Measurements from ENCODE around the gene CEP83. TPM values are rescaled to one million over a fixed set of nuclear protein-coding genes. Genes with fewer than 3 reads are reported as not detected.
"Not testable (repeated sequence)": the region's sequence is repeated elsewhere in the genome, so short reads cannot be mapped to it uniquely, and the experiment has no call there.

The CEP83 gene
- total and polyA plus RNA-seq, 8 donors, result 11.9 to 46.1 (median 38.8) TPM

GRCh38 chr12:94404854-94405253 lies 54.8 kb downstream of the CEP83 start:
- H3K4me3 ChIP-seq, result no peak overlapping the region
- H3K27me3 ChIP-seq, result no peaks in the 10 kb centered on the region
- no peak for ATAC-seq
- peaks cover 0 to 15% of the 10 kb centered on the region in 2 donors for H3K36me3 ChIP-seq
- peak overlapping the region in 1 of 2 donors; percentile 50 for H3K27ac ChIP-seq
- TF ChIP-seq, protein P1, sequence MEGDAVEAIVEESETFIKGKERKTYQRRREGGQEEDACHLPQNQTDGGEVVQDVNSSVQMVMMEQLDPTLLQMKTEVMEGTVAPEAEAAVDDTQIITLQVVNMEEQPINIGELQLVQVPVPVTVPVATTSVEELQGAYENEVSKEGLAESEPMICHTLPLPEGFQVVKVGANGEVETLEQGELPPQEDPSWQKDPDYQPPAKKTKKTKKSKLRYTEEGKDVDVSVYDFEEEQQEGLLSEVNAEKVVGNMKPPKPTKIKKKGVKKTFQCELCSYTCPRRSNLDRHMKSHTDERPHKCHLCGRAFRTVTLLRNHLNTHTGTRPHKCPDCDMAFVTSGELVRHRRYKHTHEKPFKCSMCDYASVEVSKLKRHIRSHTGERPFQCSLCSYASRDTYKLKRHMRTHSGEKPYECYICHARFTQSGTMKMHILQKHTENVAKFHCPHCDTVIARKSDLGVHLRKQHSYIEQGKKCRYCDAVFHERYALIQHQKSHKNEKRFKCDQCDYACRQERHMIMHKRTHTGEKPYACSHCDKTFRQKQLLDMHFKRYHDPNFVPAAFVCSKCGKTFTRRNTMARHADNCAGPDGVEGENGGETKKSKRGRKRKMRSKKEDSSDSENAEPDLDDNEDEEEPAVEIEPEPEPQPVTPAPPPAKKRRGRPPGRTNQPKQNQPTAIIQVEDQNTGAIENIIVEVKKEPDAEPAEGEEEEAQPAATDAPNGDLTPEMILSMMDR (IDR thresholded peaks at IDR 0.05), result no peak
- peaks cover 0 to 3% of the 10 kb centered on the region in 2 donors for H3K9me3 ChIP-seq
- intact Hi-C loops (cut with DNase I), result no loop called here
- DNase-seq, result no peak
- H3K4me1 ChIP-seq, result no peaks in the 10 kb centered on the region

GRCh38 chr12:94401326-94401725 lies 58.3 kb downstream of the CEP83 start:
- H3K9me3 ChIP-seq, result peaks cover 0 to 22% of the 10 kb centered on the region in 2 donors
- TF ChIP-seq, protein P1 (IDR thresholded peaks at IDR 0.05), result no peak
- H3K36me3 ChIP-seq, result peaks cover 0 to 38% of the 10 kb centered on the region in 2 donors
- H3K27me3 ChIP-seq, result no peaks in the 10 kb centered on the region
- intact Hi-C loops (cut with DNase I), result no loop called here
- ATAC-seq, result no peak
- no peak overlapping the region for H3K4me3 ChIP-seq
- H3K27ac ChIP-seq, result no peak overlapping the region
- no peaks in the 10 kb centered on the region for H3K4me1 ChIP-seq
- no peak for DNase-seq

- H3K27me3 ChIP-seq; H3K27ac ChIP-seq; H3K4me3 ChIP-seq; ATAC-seq; DNase-seq; intact Hi-C loops (cut with DNase I); H3K4me1 ChIP-seq: not testable (repeated sequence)
- Histone ChIP-seq H3K36me3 (peaks cover 0 to 38% of the 10 kb centered on the region in 2 donors), H3K9me3 (peaks cover 0 to 23% of the 10 kb centered on the region in 2 donors)
Observed at GRCh38 chr12:94398685-94399084, 61.0 kb downstream of the CEP83 start.

DNA sequence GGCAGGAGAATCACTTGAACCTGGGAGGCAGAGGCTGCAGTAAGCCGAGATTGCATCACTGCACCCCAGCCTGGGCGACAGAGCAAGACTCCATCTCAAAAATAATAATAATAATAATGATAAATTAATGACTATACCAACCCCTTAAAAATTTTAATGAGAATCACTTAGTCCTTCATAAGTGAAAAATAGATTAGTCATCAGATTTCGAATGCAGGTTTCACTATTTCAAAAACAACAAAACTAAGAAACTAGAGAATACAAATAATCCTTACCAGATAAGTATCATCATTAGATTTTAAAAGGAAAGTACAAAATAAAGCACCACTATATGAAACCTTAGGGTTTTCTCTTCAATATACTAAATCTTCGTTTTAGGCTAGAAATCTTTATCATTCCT lies 62.3 kb downstream of the CEP83 start:
- Histone ChIP-seq H3K27me3 (no peaks in the 10 kb centered on the region), H3K4me1 (no peaks in the 10 kb centered on the region), H3K4me3 (no peak overlapping the region), H3K36me3 (peaks cover 0 to 32% of the 10 kb centered on the region in 2 donors), H3K27ac (no peak overlapping the region), H3K9me3 (peaks cover 0 to 23% of the 10 kb centered on the region in 2 donors)
- intact Hi-C loops (cut with DNase I), result no loop called here
- DNase-seq, result no peak
- ATAC-seq, result no peak
- TF ChIP-seq, protein P1 (IDR thresholded peaks at IDR 0.05), result no peak

DNA sequence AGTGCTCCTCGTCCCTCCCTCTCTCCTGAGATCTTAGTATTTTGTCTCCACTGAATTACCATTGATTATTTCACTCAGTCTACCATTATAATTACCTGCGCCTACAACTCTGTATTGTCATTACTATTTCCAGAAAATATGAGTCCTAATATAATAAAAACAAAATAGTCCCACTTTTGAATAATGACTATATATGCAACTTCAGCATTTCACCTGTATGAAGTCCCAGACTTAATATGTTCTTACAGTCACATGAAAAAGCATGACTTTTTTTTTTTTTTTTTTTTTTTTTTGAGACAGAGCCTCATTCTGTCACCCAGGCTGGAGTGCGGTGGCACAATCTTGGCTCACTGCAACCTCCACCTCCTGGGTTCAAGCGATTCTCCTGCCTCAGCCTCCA lies 63.7 kb downstream of the CEP83 start:
- H3K4me3 ChIP-seq; DNase-seq; ATAC-seq; intact Hi-C loops (cut with DNase I); H3K27ac ChIP-seq; H3K27me3 ChIP-seq; H3K4me1 ChIP-seq: not testable (repeated sequence)
- Histone ChIP-seq H3K9me3 (peaks cover 0 to 23% of the 10 kb centered on the region in 2 donors), H3K36me3 (peaks cover 0 to 29% of the 10 kb centered on the region in 2 donors)

- no peaks in the 10 kb centered on the region for H3K27me3 ChIP-seq
- H3K9me3 ChIP-seq, result peaks cover 0 to under 1% of the 10 kb centered on the region in 2 donors
- H3K27ac ChIP-seq, result no peak overlapping the region
- H3K36me3 ChIP-seq, result peaks cover 0 to 13% of the 10 kb centered on the region in 2 donors
- DNase-seq, result no peak
- H3K4me1 ChIP-seq, result no peaks in the 10 kb centered on the region
- ATAC-seq, result no peak
- no peak overlapping the region for H3K4me3 ChIP-seq
- TF ChIP-seq, protein P1 (IDR thresholded peaks at IDR 0.05), result no peak
- intact Hi-C loops (cut with DNase I), result no loop called here
Observed at GRCh38 chr12:94390130-94390485, 69.6 kb downstream of the CEP83 start.

GRCh38 chr12:94389482-94390129 lies 70.1 kb downstream of the CEP83 start:
- H3K4me1 ChIP-seq; H3K27me3 ChIP-seq; ATAC-seq; H3K9me3 ChIP-seq; H3K27ac ChIP-seq; H3K4me3 ChIP-seq; intact Hi-C loops (cut with DNase I): not testable (repeated sequence)
- H3K36me3 ChIP-seq, result peaks cover 0 to 18% of the 10 kb centered on the region in 2 donors
- peak in 1 of 4 donors; percentile 42 for DNase-seq

Measured in left lung (tissue), 10 donors.